Thymus (tissue), 11 donors: ENCODE data around the gene NUDT7. TPM values are rescaled to one million over a fixed set of nuclear protein-coding genes. Genes with fewer than 3 reads are reported as not detected.

Experiments used
- DNase-seq, 9 donors: peaks; one replicate each; pipeline ENCODE4 v3.0.0-alpha.2; 2013; ENCODE audit warnings: low spot score in 9 of 9, low read depth in 6 of 9, missing footprints in 1 of 9
- H3K27ac ChIP-seq, 2 donors: one replicate each; pipeline ENCODE4 v1.5.1; 2013; ENCODE audit warnings: control low read depth in 1 of 2, low read depth in 1 of 2, low read length in 1 of 2, mild to moderate bottlenecking in 1 of 2, moderate library complexity in 1 of 2
- H3K27me3 ChIP-seq, 2 donors: one replicate each; pipeline ENCODE4 v1.5.1; 2013; ENCODE audit warnings: low read length in 1 of 2; ENCODE audit not compliant: control insufficient read depth in 2 of 2, insufficient read depth in 1 of 2
- H3K36me3 ChIP-seq, 2 donors: one replicate each; pipeline ENCODE4 v1.5.1; 2013; ENCODE audit warnings: low read length in 1 of 2, mild to moderate bottlenecking in 1 of 2, moderate library complexity in 1 of 2; ENCODE audit not compliant: control insufficient read depth in 2 of 2, insufficient read depth in 2 of 2
- H3K4me1 ChIP-seq, 2 donors: one replicate each; pipeline ENCODE4 v1.5.1; 2013; ENCODE audit warnings: low read length in 2 of 2; ENCODE audit not compliant: control insufficient read depth in 2 of 2, insufficient read depth in 2 of 2
- H3K4me3 ChIP-seq, 2 donors: one replicate each; pipeline ENCODE4 v1.5.1; 2013; ENCODE audit warnings: low read length in 2 of 2, control low read depth in 1 of 2, mild to moderate bottlenecking in 1 of 2
- H3K9me3 ChIP-seq, 2 donors: one replicate each; pipeline ENCODE4 v1.5.1; 2013; ENCODE audit warnings: low read length in 1 of 2, mild to moderate bottlenecking in 1 of 2; ENCODE audit not compliant: control insufficient read depth in 2 of 2, insufficient read depth in 1 of 2
- whole genome bisulfite sequencing: extraction: QIAGEN DNeasy Blood & Tissue Kit; methylation state at CpG from one replicate; pipeline ENCODE4 v1.1.7; 2013; 5-methylcytosine and 5-hydroxymethylcytosine counted together
- polyA plus RNA-seq: library from polyadenylated mRNA; stranded (reverse); fragments of 200-250 nt; gene quantifications from one replicate; pipeline ENCODE4 v1.2.3, GENCODE V29; 2013
- total RNA-seq: library from RNA; stranded (reverse); fragments of 120-200 nt; gene quantifications from one replicate; pipeline ENCODE4 v1.2.4, GENCODE V29; 2013
- donor health status: healthy.

Gene NUDT7
- total and polyA plus RNA-seq, 2 donors, result 7.9 to 20.5 TPM

- Histone ChIP-seq H3K9me3 (no peaks in the 10 kb centered on the region), H3K36me3 (no peaks in the 10 kb centered on the region), H3K4me3 (no peak overlapping the region), H3K27me3 (no peaks in the 10 kb centered on the region), H3K4me1 (no peaks in the 10 kb centered on the region), H3K27ac (no peak overlapping the region)
- WGBS, result 80% methylated on average over 5 of the region's 5 CpGs
- no peak for DNase-seq
These were observed 10.5 kb upstream of the NUDT7 start for GRCh38 chr16:77711775-77712174.

DNA sequence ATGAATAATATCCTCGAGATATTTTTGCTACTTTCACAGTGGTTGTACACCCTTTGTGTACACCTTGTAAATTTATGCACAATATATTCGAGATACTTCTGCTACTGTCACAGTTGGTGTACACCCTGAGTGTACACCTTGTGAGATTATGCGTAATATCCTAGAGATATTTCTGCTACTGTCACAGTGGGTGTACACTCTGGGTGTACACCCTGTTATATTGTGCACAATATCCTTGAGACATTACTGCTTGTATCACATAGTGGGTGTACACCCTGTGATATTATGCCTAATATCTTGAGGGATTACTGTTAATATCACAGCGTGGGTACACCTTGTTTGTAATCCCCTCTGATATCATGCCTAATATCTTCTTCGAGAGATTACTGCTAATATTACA lies 7.2 kb upstream of the NUDT7 start:
- H3K36me3 ChIP-seq, result no peaks in the 10 kb centered on the region
- peak in 1 of 9 donors; percentile 8 for DNase-seq
- no peaks in the 10 kb centered on the region for H3K27me3 ChIP-seq
- WGBS, result 94% methylated on average over 5 of the region's 5 CpGs
- H3K27ac ChIP-seq, result no peak overlapping the region
- H3K4me1 ChIP-seq, result no peaks in the 10 kb centered on the region
- H3K9me3 ChIP-seq, result no peaks in the 10 kb centered on the region
- H3K4me3 ChIP-seq, result no peak overlapping the region

DNA sequence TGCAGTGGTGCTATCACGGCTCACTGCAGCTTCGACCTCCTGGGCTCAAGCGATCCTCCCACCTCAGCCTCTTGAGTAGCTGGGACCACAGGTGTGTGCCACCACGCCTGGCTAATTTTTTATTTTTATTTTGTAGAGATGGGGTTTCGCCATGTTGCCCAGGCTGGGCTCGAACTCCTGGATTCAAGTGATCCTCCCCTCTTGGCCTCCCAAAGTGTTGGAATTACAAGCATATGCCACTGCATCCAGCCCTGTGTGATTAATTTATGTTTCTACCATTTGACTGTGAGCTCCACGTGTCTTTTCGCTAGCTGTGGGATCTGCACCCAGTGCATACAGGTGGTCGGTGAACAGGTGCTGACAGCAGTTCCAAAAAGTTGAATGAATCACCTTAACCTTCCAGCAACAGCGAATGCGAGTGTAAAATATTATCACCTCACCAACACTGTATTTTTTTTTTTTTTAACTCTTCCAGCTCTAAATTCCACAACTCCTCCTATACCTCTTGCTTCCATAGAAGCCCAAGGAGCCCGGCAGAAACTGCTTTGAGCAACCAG lies 484 bp upstream of the NUDT7 start:
- Histone ChIP-seq H3K27me3 (no peaks in the 10 kb centered on the region), H3K4me1 (peaks cover 9 to 10% of the 10 kb centered on the region in 2 donors), H3K27ac (peak overlapping the region; percentile 1 to 64), H3K4me3 (peak overlapping the region; percentile 17 to 69), H3K9me3 (no peaks in the 10 kb centered on the region), H3K36me3 (no peaks in the 10 kb centered on the region)
- DNase-seq, result no peak
- 50% methylated on average over 12 of the region's 12 CpGs for WGBS

DNA sequence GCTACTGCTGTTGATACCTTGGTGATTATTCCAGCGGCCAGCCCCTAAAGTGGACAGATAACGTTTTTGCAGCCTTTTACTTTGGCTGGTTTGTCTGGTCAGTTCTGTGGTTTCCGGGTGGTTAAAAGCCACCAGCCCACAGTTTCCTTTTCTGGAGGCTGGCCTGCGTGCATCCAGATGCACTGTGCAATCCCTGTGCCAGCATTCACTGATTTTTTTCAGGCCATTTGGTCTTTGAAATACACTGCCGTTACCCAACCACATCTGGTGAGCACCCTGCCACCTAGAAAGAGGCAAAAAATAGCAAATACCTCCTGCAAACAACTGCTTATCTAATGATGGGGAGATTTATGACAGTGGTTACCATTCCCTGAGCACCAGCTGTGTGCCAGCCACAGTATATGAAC lies 797 bp downstream of the NUDT7 start:
- Histone ChIP-seq H3K4me1 (peaks cover 9 to 10% of the 10 kb centered on the region in 2 donors), H3K9me3 (no peaks in the 10 kb centered on the region), H3K27me3 (no peaks in the 10 kb centered on the region), H3K4me3 (peak overlapping the region; percentile 69 to 87), H3K27ac (no peak overlapping the region), H3K36me3 (no peaks in the 10 kb centered on the region)
- WGBS, result 2% methylated on average over 5 of the region's 5 CpGs
- DNase-seq, result peak in 1 of 9 donors; percentile 25

DNA sequence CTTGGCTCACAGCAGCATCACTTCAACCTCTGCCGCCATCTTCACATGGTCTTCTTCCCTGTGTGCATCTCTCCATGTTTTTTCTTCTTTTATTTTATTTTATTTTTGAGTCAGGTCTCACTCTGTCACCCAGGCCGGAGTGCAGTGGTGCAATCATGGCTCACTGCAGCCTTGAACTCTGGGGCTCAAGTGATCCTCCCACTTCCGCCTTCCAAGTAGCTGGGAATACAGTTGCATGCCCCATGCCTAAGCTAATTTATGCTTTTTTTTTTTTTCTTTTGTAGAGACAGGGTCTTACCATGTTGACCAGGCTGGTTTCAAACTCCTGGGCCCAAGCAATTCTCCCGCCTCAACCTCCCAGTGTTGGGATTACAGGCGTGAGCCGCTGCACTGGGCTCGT lies 1.9 kb downstream of the NUDT7 start:
- no peaks in the 10 kb centered on the region for H3K9me3 ChIP-seq
- H3K4me3 ChIP-seq, result no peak overlapping the region
- peaks cover 9 to 10% of the 10 kb centered on the region in 2 donors for H3K4me1 ChIP-seq
- 98% methylated on average over 7 of the region's 7 CpGs for WGBS
- H3K36me3 ChIP-seq, result no peaks in the 10 kb centered on the region
- H3K27me3 ChIP-seq, result no peaks in the 10 kb centered on the region
- DNase-seq, result no peak
- H3K27ac ChIP-seq, result no peak overlapping the region

DNA sequence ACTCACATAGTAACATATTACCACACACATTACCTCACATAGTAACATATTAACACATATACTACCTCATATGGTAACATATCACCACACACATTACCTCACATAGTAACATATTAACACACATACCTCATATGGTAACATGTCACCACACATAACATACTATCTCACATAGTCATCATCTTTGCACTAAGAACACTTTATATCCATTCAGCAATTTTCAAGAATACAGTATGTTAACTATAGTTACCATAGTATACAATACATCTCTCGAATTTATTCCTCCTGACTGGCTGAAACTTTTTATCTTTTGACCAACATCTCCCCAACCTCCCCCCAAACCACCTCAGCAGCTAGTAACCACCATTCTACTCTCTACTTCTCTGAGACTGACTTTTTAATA lies 7.6 kb downstream of the NUDT7 start:
- no peaks in the 10 kb centered on the region for H3K27me3 ChIP-seq
- DNase-seq, result no peak
- 47% methylated on average over 1 of the region's 1 CpG for WGBS

GRCh38 chr16:77732241-77732946 lies 10.1 kb downstream of the NUDT7 start:
- no peak for DNase-seq
- Histone ChIP-seq H3K36me3 (no peaks in the 10 kb centered on the region), H3K27ac (no peak overlapping the region), H3K4me1 (no peaks in the 10 kb centered on the region), H3K9me3 (no peaks in the 10 kb centered on the region), H3K27me3 (no peaks in the 10 kb centered on the region), H3K4me3 (no peak overlapping the region)
- 88% methylated on average over 11 of the region's 11 CpGs for WGBS

More for the DNA sequence above, 7.6 kb downstream of the NUDT7 start:
- H3K4me3 ChIP-seq, result no peak overlapping the region
- no peaks in the 10 kb centered on the region for H3K36me3 ChIP-seq
- H3K27ac ChIP-seq, result no peak overlapping the region
- no peaks in the 10 kb centered on the region for H3K4me1 ChIP-seq
- H3K9me3 ChIP-seq, result no peaks in the 10 kb centered on the region

- Histone ChIP-seq H3K4me1 (no peaks in the 10 kb centered on the region), H3K9me3 (no peaks in the 10 kb centered on the region), H3K4me3 (no peak overlapping the region), H3K27me3 (no peaks in the 10 kb centered on the region), H3K36me3 (no peaks in the 10 kb centered on the region), H3K27ac (no peak overlapping the region)
- DNase-seq, result no peak
- 52% methylated on average over 1 of the region's 1 CpG for WGBS
These were observed 14.6 kb downstream of the NUDT7 start for GRCh38 chr16:77736879-77737278.

DNA sequence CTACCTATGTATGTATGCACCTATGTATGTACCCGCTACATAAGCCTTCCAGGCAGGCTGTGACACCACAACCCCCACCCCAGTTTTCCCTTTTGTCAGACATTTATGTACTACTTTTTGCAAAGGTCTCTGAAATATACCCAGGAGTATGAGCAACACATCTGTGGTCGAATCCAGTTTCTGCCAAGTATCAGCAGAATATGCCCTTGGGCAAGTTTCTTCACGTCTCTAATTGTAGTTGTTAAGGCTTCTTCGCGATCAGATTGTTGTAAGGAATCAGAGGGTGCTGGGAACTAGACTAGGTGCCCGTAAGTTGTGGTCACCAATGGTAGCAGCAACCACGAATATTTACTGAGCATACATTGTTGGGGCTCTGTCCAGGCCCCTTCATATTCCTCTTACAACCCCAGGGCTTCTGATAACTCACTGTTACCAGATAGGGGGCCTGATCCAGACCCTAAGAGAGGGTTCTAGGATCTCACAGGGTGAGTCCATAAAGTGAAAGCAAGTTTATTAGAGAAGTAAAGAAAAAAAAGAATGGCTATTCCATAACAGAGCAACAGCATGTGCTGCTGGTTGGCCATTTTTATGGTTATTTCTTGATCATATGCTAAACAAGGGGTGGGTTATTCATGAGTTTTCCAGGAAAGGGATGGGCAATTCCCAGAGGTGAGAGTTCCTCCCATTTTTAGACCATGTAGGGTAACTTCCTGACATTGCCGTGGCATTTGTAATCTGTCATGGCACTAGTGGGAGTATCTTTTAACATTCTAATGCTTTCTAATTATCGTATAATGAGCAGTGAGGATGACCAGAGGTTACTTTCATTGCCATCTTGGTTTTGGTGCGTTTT lies 16.6 kb downstream of the NUDT7 start:
- no peak for DNase-seq
- Histone ChIP-seq H3K9me3 (no peaks in the 10 kb centered on the region), H3K4me1 (no peaks in the 10 kb centered on the region), H3K36me3 (no peaks in the 10 kb centered on the region), H3K27me3 (no peaks in the 10 kb centered on the region), H3K4me3 (no peak overlapping the region), H3K27ac (no peak overlapping the region)
- WGBS, result 85% methylated on average over 10 of the region's 10 CpGs
